Activated naive CD4-positive, alpha-beta T cell (primary cell): ENCODE data around the gene STX16.
"Not testable (repeated sequence)": the region's sequence is repeated elsewhere in the genome, so short reads cannot be mapped to it uniquely, and the experiment has no call there.

ENCODE experiments used
- DNase-seq, 4 experiments: peaks; one replicate each; lab custom pipeline; 2025; lab: John Stamatoyannopoulos, UW

STX16 gene

GRCh38 chr20:58712151-58712791, 61.2 kb downstream of the STX16 start:
- no peak for DNase-seq

- no peak for DNase-seq
Measured at GRCh38 chr20:58712806-58713731, 62.0 kb downstream of the STX16 start.

DNA sequence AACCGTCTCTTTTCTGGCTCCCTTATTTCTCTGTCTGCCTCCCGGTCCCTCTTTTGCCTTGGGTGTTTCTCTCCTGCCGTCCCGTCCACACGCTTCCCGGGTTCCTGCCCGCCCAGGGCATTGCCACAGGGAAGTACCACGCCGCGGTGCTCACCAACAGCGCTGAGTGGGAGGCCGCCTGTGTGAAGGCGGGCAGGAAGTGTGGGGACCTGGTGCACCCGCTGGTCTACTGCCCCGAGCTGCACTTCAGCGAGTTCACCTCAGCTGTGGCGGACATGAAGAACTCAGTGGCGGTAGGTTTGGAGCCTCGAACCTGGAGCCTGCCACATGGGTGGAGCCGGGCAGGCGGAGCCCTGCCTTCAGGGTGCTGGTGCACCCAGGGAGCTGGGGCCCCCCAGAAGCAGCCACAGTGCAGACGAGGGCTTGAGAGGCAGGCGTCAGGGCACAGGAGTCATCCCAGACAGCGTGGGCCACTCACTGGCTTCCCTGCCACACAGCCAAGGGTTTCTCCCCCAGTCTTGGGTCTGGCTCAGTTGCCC, 62.8 kb downstream of the STX16 start:
- no peak for DNase-seq

GRCh38 chr20:58714340-58714922, 63.3 kb downstream of the STX16 start:
- DNase-seq, result no peak

DNA sequence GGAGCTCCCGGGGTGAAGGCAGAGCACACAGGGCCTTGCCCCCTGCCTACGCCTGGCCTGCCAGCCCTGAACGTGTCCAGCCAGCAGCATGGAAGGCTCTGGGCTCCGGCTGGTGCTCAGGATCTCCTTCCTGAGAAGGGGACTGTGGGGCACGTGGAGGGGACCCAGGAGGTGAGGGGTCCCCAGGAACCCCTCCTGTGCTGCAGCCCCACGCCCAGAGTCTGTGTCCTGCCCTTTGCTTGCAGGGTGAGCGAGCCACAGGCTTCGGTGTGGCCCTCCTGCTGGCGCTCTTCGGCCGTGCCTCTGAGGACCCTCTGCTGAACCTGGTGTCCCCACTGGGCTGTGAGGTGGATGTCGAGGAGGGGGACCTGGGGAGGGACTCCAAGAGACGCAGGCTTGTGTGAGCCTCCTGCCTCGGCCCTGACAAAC, 63.9 kb downstream of the STX16 start:
- DNase-seq, result no peak

DNA sequence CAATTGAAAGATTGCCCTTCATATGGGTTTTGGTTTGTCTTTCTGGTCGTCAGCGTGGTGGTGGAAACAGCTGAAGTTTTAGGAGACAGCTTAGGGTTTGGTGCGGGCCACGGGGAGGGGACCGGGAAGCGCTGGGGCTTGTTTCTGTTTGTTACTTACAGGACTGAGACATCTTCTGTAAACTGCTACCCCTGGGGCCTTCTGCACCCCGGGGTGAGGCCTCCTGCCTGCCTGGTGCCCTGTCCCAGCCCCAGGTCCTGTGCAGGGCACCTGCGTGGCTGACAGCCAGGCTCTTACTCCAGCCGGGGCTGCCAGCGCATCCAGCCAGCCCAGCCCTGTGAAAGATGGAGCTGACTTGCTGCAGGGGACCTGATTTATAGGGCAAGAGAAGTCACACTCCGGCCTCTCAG, 64.3 kb downstream of the STX16 start:
- no peak for DNase-seq

DNA sequence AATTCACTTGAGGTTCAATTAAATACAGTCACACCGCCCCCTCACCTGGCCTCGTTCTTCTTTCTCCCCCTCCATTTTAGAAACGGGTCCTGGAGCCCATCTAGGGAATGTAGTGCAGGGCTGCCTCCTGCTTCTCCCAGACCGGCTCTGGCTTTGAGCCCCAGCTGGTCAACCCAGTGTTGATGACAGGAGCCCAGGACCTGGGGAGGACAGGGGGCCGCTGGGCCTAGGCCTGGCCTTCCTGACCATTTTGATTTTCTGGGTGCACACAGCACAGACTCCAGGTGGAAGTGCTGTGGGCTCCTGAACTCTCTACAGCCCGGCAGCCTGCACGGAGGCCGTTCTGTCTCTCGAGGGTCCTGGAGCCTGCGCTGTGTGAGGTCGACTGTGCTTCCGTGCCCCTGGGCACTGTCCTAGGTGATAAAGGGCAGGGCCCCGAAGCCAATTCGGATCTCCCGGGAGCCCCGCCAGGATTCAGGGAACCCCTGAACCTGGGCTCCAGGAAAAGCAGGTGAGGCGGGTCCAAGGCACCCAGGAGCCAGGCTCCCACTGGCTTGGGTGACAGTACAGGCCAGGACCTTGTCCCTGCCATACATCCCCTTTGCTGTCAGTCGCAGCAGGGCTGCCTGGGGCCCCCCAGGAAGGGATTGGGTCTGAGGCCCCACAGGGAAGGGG, 64.9 kb downstream of the STX16 start:
- DNase-seq, result no peak

DNA sequence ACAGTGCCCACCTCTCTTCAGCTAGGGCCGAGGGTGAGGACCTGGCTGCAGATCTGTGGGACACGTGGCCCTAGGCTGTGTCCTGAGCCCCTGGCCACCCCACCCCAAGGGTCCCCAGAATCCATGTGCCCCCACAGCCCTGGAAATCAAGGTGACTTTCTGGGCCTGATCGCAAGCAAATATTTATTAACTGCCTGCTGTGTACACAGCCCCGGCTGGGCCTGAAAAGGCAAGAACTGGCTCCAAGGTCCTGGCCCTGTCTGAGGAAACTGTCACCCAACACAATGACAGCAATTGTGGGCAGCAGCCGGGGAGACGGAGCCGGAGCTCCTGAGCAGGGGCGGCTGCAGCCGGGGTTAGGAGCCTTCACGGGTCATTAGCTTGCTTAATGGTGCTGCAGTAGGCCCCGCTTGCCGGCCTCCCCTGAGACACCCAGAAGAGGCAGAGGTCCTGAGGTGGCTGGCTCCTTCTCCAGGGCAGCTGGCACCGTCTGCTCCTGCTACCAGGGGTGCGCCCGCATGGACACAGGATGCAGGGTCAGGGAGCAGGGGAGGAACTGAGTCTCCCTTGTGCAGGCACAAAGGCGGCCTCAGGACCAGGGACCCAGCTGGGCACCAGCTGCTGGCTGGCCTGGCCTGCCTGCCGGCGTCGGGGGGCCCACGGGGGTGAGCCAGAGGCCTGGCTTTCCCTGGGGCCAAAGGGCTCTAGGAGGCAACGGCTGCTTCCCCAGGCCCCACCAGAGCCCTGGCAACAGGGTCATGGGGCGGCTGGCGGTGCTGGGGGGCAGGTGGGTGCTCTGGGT, 65.6 kb downstream of the STX16 start:
- no peak for DNase-seq

GRCh38 chr20:58717278-58718091, 66.4 kb downstream of the STX16 start:
- DNase-seq, result no peak

GRCh38 chr20:58718121-58718563, 67.1 kb downstream of the STX16 start:
- DNase-seq, result no peak

DNA sequence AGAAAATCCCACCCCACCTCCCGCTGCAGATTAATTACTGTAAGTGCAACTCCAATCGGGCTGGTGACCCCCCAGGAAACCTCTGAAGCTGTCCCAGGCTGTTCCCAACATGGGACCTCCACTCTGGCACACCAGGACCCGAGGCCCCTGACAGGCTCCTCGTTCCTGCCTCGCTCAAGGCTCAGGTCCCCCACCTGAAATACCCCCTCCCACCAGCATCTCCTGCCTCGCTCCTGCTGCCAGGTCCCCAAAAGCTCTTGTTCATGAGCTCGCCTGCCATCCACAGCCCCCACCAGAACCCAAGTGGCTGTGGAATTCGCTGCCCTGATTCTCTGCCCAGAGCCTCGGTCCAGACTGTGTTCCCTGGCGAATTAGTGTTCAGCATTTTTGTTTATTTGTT, 67.6 kb downstream of the STX16 start:
- no peak for DNase-seq

DNA sequence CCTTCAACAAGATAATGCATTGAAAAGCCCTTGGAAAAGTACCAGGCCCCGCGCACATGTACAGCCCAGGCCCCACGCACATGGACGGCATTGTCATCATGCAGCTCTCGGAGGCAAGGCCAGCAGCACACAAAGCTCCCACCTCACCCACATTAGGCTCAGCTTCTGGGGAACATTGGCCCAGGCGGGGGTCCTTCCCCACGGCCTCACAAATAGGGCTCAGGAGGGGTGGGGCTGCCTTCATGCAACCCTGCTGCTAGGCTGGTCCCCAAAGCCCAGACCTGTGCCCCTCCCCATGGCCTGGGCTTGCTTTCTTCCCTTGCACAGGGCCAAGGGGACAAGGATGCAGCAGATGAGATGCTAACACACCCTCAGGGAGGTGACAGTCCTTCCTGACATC, 68.2 kb downstream of the STX16 start:
- DNase-seq, result no peak

DNA sequence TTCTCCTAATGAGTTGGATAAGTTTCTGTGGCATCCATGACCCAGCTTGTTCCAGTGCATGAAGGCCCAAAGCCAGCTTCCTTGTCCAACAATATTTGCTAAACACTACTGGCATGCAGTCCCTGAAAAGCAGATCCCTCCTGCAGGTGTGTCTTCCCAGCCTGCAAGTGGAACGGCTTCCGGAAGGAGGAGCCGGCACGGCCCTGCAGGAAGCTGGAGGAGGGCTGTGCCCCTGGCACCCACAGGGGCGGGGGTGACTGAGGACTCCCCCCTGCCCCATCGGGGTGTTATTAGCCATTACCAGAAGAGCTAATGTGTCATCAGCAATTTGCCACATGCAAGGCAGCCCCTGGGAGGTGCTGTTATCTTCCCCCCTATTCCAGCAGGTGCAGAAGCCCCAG, 68.9 kb downstream of the STX16 start:
- no peak for DNase-seq

- DNase-seq, result no peak
Measured at GRCh38 chr20:58720890-58721289, 69.8 kb downstream of the STX16 start.

DNA sequence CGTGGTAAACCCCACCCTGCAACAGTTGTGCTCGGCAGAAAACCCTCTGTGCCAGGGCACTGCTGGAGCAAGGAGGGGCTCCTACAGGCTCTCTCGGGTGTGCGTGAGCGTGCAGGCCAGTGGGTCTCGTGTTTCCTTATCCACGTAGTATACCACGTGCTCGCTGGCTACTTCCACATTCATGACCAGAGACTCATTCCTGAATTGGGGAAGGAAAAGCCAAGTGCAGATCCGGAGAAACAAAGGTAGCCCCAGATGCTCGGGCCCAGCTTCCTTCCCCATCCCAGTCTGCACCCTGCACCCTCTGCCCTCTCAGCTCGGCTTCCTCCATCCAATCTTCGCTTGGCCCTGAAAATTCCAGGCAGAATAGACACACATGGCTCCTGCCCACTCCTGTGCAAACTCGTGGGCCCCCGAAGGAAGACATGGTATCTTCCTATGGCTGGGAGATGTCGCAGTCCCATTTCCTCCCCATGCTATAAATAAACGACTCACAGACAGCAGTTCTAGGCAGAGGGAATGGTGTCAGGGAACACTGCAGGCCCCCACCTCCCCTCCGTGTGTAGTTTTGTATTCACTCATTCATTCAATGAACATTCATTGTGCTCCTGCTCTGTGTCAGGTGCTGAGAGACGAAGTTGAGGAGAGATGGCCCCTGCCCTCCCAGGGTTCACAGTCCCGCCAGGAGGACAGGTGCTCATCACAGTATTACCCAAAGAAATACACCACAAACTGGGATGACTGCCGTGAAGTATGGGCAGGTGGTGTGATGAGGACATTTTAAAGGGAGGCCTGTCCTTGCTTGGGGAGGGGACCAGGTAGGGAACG, 71.1 kb downstream of the STX16 start:
- DNase-seq, result no peak

DNA sequence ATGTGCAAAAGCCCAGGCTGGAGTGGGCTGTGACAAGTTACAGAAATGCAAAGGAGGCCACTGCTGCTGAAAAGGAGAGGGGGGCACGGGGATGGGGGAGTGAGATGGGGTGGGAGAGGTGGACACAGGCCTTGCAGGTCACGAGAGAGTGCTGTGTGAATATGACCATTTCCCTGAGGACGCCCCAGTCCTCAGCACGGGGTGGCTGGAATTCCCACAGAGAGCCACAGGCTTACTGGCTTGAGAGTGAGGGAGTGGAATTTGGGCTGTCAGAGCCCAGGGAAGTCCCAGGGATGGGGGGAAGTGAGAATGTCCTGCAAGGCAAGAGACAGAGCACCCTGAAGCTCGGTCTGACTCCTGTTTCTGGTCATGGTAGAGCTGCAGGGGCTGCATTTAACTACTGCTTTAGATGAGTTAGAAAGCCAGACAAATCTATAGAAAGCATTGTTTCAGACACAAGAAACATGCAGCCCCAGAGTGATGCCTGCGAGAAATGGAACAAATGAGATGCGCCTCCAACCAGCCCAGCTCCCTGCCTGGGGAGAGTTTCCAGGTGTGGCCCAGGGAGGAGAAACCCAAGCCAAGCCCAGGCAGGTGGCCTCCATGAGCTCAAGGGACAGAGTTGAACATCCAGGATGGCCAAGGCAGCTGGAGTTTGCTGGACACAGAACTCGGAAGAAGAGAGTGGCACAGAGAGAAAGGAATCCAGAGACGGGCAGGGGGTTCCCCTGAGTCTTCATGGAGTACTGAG, 72.0 kb downstream of the STX16 start:
- DNase-seq, result no peak

DNA sequence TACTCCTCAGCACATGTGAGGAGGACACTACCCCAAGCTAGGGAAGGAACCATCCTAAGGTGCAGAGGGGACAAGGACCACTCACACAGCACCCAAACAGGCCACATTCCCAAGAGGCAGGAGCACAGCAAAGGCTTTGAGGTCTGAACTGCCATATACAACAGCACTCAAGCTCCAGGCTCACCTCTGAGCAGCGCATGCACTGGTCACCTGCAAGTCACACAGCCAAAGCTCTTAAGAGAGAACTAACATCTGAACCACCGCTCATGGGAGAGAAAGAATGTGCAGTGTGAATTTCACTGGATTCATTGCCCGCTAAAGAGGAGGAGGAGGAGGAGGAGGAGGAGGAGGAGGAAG, 72.5 kb downstream of the STX16 start:
- DNase-seq, result no peak

DNA sequence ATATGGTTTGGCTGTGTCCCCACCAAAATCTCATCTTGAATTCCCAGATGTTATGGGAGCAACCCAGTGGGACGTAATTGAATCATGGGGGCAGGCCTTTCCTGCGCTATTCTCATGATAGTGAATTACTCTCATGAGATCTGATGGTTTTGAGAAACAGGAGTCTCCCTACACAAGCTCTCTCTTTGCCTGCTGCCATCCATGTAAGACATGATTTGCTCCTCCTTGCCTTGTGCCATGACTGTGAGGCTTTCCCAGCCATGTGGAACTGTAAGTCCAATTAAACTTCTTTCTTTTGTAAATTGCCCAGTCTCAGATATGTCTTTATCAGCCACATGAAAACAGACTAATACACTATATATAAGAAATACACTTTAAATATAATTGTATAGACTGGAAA, 75.1 kb downstream of the STX16 start:
- DNase-seq, result not testable (repeated sequence)
